T-helper 1 cell treated with Interleukin-12 subunit alpha and Interleukin-12 subunit beta and Interleukin-4 antibody, amounts not matched to agents 30 ng/mL and 1 ng/mL, for 36 hours (primary cell): ENCODE data around the gene ABCB1. TPM values are rescaled to one million over a fixed set of nuclear protein-coding genes. Genes with fewer than 3 reads are reported as not detected.
"Not testable (repeated sequence)": the region's sequence is repeated elsewhere in the genome, so short reads cannot be mapped to it uniquely, and the experiment has no call there.

Experiments used
- intact Hi-C: fragments of 100-400 bp; cut with micrococcal nuclease; formaldehyde crosslinking; loops from one replicate; pipeline ENCODE4 v1.15.1; 2024
- total RNA-seq: library from RNA; stranded (reverse); gene quantifications from 2 replicates; pipeline ENCODE4 v1.2.3, GENCODE V29; 2022

The ABCB1 gene
- total RNA-seq, 1 donor from 2014 or later: 2.5 TPM

- intact Hi-C loops: no loop called here
Measured at GRCh38 chr7:87474533-87475358, 125.9 kb downstream of the ABCB1 start.

DNA sequence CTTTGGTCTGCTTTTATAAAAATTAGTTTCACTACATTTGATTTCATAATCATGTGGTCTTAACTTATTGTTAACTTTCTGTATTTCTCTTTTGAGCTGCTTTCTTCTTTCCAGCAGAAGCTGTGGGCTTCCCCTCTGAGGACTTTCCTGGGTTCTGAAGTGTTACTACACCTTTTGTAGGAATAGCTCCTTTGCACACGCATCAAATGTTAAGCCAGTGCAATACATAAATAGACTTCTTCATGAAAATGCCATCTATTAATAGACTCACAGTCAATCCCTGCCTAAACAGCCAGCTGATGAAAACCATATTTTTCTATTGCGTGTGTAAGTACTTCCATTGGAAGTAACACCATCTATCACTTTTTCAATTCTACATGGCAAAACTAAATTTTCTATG is 126.7 kb downstream of the ABCB1 start:
- intact Hi-C loops: no loop called here

- intact Hi-C loops: no loop called here
Measured at GRCh38 chr7:87473192-87473591, 127.5 kb downstream of the ABCB1 start.

GRCh38 chr7:87471473-87471872 is 129.2 kb downstream of the ABCB1 start:
- intact Hi-C loops: no loop called here

DNA sequence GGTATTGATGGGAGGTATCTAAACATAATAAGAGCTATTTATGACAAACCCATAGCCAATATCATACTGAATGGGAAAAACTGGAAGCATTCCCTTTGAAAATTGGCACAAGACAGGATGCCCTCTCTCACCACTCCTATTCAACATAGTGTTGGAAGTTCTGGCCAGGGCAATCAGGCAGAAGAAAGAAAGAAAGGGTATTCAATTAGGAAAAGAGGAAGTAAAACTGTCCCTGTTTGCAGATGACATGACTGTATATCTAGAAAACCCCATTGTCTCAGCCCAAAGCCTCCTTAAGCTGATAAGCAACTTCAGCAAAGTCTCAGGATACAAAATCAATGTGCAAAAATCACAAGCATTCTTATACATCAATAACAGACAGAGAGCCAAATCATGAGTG is 131.5 kb downstream of the ABCB1 start:
- intact Hi-C loops: not testable (repeated sequence)

DNA sequence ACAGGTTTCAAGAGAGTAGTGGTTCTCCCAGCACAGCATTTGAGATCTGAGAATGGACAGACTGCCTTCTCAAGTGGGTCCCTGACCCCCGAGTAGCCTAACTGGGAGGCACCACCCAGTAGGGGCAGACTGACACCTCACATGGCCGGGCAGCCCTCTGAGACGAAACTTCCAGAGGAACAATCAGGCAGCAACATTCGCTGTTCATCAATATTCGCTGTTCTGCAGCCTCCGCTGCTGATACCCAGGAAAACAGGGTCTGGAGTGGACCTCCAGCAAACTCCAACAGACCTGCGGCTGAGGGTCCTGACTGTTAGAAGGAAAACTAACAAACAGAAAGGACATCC is 135.2 kb downstream of the ABCB1 start:
- intact Hi-C loops: not testable (repeated sequence)

DNA sequence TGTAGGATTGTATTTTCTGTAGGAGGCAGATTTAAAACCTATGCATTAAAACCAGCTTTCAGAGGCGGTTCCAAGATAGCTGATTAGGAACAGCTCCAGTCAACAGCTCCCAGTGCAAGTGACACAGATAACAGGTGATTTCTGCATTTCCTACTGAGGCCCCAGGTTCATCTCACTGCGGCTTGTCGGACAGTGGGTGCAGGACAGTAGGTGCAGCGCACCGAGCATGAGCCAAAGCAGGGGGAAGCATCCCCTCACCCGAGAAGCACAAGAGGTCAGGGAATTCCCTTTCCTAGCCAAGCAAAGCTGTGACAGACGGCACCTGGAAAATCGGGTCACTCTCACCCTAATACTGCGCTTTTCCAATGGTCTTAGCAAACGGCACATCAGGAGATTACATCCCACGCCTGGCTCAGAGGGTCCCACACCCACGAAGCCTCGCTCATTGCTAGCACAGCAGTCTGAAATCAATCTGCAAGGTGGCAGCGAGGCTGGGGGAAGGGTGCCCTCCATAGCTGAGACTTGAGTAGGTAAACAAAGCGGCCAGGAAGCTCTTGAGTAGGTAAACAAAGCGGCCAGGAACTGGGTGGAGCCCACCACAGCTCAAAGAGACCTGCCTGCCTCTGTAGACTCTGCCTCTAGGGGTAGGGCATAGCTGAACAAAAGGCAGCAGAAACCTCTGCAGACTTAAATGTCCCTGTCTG is 135.7 kb downstream of the ABCB1 start:
- intact Hi-C loops: not testable (repeated sequence)

GRCh38 chr7:87463982-87464381 is 136.7 kb downstream of the ABCB1 start:
- intact Hi-C loops: no loop called here

DNA sequence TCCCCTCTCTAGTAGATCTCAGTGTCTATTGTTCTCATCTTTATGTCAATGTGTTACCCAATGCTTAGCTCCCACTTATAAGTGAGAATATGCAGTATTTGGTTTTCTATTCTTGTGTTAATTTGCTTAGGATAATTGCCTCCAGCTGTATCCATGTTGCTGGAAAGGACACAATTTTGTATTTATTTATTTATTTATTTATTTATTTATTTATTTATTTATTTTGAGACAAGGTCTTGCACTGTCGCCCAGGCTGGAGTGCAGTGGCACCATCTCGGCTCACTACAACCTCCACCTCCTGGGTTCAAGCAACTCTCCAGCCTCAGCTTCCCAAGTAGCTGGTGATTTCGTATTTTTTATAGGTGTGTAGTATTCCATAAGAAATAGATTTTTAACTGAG is 140.2 kb downstream of the ABCB1 start:
- intact Hi-C loops: not testable (repeated sequence)

DNA sequence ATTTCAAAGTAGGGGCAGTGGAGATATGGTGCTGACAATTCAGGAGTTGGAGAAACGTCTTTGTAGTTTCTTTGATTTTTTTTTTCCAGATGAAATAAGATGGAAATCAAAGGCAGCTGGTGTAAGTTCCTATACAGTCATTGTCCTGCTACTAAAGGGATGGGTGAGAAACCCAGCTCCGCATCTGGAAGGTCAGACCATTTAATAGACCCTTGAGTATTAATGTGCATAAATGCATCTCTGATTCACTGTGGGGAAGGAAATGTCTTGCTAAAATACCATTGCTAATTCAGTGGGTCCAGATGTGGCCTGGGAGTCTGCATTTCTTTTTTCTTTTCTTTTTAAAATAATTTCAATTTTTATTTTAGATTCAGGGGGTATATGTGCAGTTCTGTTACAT is 140.7 kb downstream of the ABCB1 start:
- intact Hi-C loops: no loop called here

DNA sequence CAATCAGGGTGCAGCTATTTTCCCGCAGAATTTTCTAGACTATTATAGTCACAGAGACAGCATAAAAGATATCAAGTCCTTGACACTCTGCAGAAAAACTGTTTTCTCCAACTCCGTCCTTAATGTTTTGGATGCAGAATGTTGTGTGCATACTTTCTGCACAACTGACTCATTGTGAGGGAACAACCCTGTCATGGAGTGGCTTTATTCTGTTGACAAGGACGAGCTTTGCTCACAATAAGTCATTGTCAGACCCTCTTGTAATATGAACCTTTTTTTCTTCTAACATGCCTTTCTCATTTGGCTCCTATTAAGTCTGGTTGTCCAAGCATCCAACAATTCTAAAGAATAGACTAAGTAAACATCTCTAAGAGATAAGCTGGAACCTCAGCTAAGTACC is 142.5 kb downstream of the ABCB1 start:
- intact Hi-C loops: no loop called here

DNA sequence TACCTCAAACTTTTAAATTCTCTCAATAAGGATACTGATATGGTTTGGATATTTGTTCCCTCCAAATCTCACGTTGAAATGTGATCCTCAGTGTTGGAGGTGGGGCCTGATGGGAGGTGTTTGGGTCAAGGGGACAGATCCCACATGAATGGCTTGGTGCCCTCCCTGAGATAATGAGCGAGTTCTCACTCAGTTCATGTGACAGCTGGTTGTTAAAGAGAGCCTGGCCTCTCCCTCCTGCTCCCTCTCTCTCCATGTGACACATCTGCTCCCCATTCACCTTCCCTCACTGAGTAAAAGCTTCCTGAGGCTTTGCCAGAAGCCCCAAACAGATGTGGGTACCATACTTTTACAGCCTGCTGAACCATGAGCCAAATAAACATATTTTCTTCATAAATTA is 144.4 kb downstream of the ABCB1 start:
- intact Hi-C loops: no loop called here

Other genes with a start within 250 kb of the ABCB1 start
- gene ABCB4, start 125.2 kb downstream of the ABCB1 start, total RNA-seq: not detected in 2 replicates
- not detected in 2 replicates for gene RUNDC3B, start 27.5 kb upstream of the ABCB1 start, total RNA-seq